ENCODE data around the gene AGO3.

- no peak for TF ChIP-seq CTCF (IDR thresholded peaks at IDR 0.05; ENCODE audit: low read depth, low read length)
- no peak for TF ChIP-seq POLR2A (IDR thresholded peaks at IDR 0.05; ENCODE audit: extremely low read depth, insufficient read length)
- no peak for TF ChIP-seq MAX (IDR thresholded peaks at IDR 0.05; ENCODE audit: low read depth, low read length)
- TF ChIP-seq MYC (IDR thresholded peaks at IDR 0.05; ENCODE audit: low read depth, low read length) = no peak
Measured at GRCh38 chr1:36051821-36052220, 120.9 kb downstream of the AGO3 start.
